Stimulated activated CD4-positive, alpha-beta T cell treated with anti-CD3 and anti-CD28 coated beads, Interleukin-15, amount 100 ng/mL, for 24 hours (primary cell): ENCODE results near the gene P2RY8.
"Not testable (repeated sequence)": the region's sequence is repeated elsewhere in the genome, so short reads cannot be mapped to it uniquely, and the experiment has no call there.

Experiments used
- DNase-seq: peaks from one replicate; pipeline ENCODE4 v3.0.0-alpha.2; 2020

The P2RY8 gene

GRCh38 chrX:1537031-1537715, at the start of gene P2RY8:
P2RY8 (minus strand) TSS chrX:1537185; CDS start chrX:1466558, 70,627 bp downstream.
- peak; percentile 85 for DNase-seq

DNA sequence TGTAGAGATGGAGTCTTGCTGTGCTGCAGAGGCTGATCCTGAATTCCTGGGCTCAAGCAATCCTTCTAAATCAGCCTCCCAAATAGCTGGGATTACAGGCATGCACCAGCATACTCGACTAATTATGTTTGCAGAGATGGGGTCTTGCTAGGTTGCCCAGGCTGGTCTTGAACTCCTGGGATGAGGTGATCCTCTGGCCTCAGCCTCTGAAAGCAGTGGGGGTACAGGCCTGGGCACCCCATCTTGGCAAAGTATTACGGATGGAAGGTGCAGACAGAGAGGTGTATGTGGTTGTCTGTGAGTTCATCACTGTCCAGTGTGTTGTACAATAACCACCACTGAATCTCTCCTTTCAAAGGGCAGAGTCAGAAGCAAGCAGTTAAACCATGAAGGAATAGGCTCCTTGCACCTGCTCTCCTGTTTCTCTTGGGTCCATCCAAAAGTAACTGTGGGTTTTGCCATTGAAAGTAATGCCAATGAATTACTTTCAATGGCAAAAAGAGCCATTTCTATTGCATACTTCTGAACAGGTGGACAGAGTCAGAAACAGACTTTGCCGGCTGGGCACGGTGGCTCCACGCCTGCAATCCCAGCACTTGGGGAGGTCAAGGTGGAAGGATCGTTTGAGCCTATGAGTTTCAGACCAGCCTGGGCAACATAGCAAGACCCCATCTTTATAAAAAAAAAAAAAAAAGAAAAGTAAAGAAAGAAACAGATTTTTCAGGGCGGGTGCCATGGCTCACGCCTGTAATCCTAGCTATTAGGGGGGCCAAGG, 47.4 kb upstream of the P2RY8 start:
- DNase-seq = no peak

DNA sequence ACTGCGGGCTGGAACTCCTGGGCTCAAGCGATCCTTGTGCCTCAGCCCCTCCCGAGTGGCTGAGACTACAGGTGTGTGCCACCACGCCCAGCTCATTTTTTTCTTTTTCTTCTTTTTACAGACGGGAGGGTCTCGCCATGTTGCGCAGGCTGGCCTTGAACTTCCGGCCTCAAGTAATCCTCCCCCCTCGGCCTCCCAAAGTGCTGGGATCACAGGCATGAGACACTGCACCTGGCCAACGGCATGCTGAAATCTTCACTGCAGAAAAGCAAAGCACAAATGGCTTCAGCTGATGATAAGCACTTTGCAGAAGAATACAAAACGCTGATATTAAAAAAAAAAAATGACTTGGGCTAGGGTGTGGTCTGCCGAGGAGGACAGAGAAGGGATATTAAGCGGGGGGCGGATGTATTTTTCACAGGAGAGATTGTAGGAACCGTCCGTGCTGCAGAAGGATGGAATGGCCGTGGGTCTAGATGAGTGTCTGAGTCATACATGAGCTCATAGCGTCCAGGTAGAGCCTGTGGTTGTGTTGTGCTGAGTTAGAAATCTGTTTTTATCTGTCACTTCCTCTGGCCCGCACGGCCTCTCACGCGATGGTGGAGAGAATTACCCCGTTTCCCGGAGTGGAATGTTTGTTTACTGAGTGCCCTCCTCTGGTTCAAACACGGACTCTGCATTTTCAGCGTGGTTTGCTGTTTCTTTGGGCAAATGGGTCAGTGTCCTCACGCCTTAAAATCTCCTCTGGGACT, 45.9 kb upstream of the P2RY8 start:
- peak; percentile 75 for DNase-seq

- peak; percentile 87 for DNase-seq
These were observed 44.1 kb upstream of the P2RY8 start for GRCh38 chrX:1581132-1581531.

- DNase-seq = no peak
These were observed 41.7 kb upstream of the P2RY8 start for GRCh38 chrX:1578511-1579173.

GRCh38 chrX:1577845-1578244, 40.9 kb upstream of the P2RY8 start:
- DNase-seq = no peak

DNA sequence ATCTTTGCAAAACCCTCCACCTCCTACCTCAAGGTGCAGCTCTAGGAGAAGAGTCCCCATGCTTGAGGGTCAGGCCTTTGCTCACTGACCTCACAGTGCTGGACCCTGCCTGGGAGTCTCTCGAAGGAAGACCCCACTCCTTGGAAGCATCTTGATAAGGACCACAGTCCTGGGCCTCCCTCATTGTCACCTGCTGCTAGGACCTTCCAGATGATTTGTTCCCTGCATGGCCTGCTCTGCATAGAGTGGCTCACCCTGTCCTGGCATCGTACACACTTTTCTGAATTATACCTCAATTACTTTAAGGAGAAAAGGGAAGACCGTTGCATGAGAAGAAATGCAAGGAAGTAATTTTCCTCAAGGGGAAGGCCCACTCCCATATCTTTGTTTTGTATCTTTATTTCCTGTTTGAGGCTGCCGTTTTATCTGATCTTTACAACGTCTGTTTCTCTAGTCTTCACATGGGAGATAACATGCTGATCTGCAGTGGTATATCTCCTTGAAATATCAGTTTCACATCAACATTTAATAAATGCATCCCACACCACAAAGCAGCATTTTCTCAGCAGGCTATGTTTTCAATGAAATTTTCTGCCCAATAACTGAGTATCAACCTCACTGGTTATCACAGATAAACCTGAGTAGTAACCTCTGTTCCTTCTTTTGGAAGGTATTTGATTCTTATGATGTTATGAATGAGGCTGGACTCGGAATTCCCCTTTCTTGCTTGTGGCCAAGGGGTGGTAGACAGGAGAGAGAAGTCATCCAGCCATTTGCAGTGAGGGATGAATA, 39.4 kb upstream of the P2RY8 start:
- DNase-seq = no peak

DNA sequence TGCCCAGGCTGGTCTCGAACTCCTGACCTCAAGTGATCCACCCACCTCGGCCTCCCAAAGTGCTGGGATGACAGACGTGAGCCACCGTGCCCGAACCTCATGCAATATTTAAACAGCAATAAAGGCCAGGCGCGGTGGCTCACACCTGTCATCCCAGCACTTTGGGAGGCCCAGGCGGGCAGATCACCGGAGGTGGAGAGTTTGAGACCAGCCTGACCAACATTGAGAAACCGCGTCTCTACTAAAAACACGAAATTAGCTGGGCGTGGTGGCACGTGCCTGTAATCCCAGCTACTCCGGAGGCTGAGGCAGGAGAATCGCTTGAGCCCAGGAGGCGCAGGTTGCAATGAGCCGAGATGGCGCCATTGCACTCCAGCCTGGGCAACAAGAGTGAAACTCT, 37.2 kb upstream of the P2RY8 start:
- not testable (repeated sequence) for DNase-seq

DNA sequence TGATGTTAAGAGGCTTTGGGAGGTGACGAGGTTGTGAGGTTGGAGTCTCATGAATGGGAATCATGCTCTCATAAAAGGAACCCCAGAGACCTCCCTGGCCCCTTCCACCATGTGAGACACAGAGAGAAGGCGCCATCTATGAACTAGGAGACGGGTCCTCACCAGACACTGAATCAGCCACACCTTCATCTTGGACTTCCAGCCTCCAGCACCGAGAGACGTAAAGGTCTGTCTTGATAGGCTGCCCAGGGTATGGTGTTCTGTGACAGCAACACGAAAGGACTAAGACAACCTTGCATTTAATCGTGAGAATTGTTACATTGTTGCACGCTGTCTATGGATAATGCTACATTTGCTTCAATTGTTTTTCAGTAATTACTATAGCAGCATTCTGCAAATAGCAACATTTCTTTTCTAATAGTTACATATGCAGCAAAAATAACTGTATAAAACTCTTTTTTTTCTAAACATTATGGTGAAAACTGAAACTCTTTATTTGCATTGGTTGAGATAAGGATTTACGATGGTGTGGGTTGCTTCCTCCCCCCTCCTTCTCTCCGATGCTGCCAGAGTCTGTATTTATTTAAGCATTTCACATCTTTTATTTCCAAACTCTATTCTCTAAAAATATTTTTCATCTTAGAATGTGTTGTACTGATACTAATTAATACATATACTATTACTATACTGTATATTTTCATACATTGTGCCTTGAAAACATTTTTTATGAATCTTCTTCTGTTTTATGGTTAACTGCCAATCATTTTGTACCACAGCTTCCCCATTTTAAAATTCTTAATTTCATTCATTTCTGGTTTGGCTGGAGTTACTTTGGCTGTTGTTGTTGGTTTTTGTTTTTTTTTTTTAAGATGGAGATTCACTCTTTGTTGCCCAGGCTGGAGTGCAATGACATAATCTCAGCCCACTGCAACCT, 28.0 kb upstream of the P2RY8 start:
- no peak for DNase-seq

DNA sequence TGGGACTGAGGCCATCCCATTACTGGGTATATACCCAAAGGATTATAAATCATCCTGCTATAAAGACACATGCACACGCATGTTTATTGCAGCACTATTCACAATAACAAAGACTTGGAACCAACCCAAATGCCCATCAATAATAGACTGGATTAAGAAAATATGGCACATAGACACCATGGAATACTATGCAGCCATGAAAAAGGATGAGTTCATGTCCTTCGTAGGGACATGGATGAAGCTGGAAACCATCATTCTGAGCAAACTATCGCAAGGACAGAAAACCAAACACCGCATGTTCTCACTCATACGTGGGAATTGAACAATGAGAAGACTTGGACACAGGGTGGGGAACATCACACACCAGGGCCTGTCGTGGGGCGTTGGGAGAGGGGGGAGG, 27.1 kb upstream of the P2RY8 start:
- DNase-seq = not testable (repeated sequence)

- DNase-seq = no peak
These were observed 24.2 kb upstream of the P2RY8 start for GRCh38 chrX:1561164-1561563.

DNA sequence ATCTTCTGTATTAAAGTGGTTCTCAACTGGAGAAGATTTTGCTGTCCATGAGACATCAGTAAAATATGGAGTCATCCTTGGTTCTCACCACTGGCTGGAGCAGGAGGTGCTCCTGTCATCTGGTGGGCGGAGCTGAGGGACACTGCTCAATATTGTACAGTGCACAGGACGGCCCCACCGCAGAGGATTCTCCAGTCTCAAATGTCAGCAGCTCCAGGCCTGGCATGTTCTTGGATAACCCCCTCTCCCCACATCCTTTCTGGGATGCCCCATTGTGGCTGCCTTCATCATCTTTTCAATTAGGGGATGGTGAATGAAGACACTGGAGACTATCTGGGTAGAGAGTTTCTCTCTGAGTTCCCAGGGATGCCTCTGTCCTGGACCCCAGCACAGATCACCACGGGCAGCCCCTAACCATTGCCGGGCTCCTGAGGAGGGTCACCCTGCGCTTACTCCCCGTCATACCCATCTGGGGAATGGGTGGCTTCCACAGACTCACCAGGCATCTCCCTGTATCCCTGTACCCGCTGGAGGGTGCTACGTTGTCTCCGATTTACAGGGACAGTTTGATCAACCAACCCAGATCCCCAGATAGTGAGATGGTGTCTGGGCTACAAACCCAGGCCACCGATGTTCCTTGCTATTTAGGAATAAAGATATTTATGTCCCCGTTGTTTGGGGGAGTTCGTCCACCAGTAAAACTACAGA, 21.9 kb upstream of the P2RY8 start:
- DNase-seq = no peak

- DNase-seq = not testable (repeated sequence)
These were observed 20.5 kb upstream of the P2RY8 start for GRCh38 chrX:1557442-1557841.

DNA sequence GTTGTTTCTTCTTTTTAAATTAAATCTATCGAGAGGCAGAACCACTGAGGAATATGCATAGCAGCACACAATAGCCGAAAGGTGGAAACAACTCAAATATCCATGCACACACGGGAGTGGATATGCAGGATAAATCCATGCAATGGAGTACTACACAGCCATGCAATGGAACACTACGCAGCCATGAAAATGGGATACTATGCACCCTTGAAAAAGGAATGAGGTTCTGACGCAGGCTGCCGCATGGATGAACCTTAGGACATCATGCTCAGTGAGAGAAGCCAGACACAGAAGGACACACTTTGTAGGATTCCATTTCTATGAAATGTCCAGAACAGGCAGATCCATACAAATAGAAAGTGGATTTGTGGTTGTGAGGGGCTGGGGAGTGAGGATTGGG, 18.4 kb upstream of the P2RY8 start:
- no peak for DNase-seq

- peak; percentile 27 for DNase-seq
These were observed 17.7 kb upstream of the P2RY8 start for GRCh38 chrX:1554469-1555210.

- no peak for DNase-seq
These were observed 15.1 kb upstream of the P2RY8 start for GRCh38 chrX:1551959-1552546.

DNA sequence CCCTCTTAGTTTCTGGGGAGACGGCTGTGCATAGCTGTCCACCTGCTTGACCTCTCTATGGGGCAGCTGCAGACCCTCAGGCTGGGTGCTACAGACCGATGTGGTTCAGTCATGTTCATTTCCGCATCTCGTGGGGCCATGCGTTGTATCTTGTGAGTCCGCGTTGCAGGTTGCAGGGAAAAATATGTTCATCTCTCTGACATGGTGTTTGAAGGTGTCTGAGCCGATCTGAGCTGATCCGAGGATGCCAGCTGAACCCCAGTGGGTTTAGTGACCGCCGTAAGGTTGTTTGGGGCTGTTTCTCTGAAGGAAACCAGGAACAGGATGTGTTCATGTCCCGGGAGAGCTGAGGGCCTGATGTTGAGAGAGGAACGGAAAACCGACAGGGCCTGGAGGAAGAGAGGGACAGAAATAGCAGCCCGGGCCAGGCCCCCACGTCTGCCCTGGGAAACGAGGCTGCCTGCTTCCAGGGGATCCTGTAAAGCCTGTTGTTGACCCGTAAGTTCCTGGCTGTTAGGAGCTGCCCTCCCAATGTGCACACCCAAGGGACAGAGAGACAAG, 9.8 kb upstream of the P2RY8 start:
- DNase-seq = no peak

GRCh38 chrX:1545776-1546408, 8.9 kb upstream of the P2RY8 start:
- no peak for DNase-seq
